HUES6 (cell line): ENCODE measurements around the gene CALML6.

Experiments used
- H3K27ac ChIP-seq: 2 replicates; pipeline ENCODE4 v1.7.0; 2013; ENCODE audit warnings: low read depth, mild to moderate bottlenecking, low read length, inconsistent platforms
- H3K27me3 ChIP-seq: 2 replicates; pipeline ENCODE4 v1.6.1; 2013; ENCODE audit warnings: low read length; ENCODE audit not compliant: control insufficient read depth, insufficient read depth
- H3K36me3 ChIP-seq: 2 replicates; pipeline ENCODE4 v1.6.1; 2013; ENCODE audit warnings: low read length; ENCODE audit not compliant: control insufficient read depth, insufficient read depth
- H3K4me1 ChIP-seq: 2 replicates; pipeline ENCODE4 v1.6.1; 2013; ENCODE audit warnings: low read length; ENCODE audit not compliant: control insufficient read depth, insufficient read depth
- H3K4me3 ChIP-seq: 2 replicates; pipeline ENCODE4 v1.5.1; 2013; ENCODE audit warnings: low read depth, low read length
- H3K9ac ChIP-seq: one replicate; pipeline ENCODE4 v1.6.1; 2013; ENCODE audit warnings: mild to moderate bottlenecking, low read length
- H3K9me3 ChIP-seq: 2 replicates; pipeline ENCODE4 v1.6.1; 2013; ENCODE audit warnings: low read depth, low read length; ENCODE audit not compliant: control insufficient read depth, insufficient read depth

The CALML6 gene

DNA sequence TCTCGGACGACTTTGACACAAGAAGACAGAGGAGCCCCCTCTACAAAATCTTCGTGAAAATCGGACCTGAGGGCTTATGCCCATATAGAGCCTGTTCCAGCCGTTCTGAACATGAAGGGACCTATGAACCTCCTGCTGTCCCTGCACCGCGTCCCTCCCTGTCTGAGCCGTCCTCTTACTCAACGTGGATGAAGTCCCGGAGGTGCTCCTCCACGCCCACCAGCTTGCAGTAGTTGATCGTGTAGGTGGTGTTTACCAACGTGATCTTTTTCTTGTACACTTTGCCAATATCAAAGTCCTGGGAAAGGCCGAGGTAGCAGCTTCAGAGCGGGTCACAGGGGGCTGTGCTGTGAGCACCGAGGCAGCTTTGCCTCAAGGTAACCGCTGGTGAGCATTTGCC, 48.5 kb downstream of the CALML6 start:
- no peaks in the 10 kb centered on the region for H3K27me3 ChIP-seq

DNA sequence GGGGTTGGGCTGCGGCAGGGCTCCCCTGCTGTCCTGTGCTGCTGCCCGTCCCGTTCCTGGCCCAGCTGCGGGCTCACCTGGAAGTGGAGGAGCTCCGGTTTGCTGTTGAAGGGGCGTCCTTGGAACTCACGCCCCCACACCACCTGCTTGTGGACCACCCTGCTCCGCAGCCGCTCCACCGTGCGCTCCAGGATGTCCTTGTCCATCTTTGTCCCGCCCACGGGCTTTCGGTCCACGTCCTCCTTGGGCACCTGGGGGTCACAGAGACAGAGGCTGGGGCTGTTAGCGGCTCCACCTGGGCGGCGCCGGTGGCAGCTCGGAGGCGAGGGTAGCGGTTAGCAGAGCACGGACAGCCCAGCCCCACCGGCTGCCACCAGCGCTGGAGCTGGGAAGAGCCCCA, 49.8 kb downstream of the CALML6 start:
- Histone ChIP-seq H3K27ac (no peak overlapping the region), H3K36me3 (no peaks in the 10 kb centered on the region), H3K9ac (no peak overlapping the region), H3K4me1 (peaks cover 15% of the 10 kb centered on the region), H3K27me3 (no peaks in the 10 kb centered on the region), H3K4me3 (no peak overlapping the region), H3K9me3 (no peaks in the 10 kb centered on the region)

More for the DNA sequence above, 48.5 kb downstream of the CALML6 start:
- no peak overlapping the region for H3K4me3 ChIP-seq
- H3K9ac ChIP-seq: no peak overlapping the region
- no peak overlapping the region for H3K27ac ChIP-seq
- H3K9me3 ChIP-seq: no peaks in the 10 kb centered on the region
- H3K36me3 ChIP-seq: no peaks in the 10 kb centered on the region
- H3K4me1 ChIP-seq: peaks cover 15% of the 10 kb centered on the region

DNA sequence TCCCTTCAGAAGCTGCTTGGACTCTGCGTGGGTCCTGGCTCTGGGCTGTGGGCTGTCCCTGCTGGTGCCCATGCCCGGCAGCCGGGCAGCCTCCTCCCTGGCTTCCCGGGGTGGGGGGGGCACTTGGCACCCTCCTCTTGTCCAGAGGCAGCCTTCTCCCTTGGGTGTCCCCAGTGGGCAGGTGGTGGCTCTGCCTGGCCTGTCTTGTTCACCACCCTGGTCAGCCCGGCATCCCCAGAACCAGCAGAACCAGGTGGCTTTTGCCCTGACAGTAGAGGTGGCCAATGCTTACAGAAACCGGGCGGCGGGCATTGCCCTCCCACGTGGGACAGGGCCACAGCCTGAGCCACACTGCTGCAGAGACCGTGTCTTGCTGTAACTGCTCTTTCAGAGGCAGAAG, 50.5 kb downstream of the CALML6 start:
- Histone ChIP-seq H3K4me3 (no peak overlapping the region), H3K4me1 (peaks cover 11% of the 10 kb centered on the region), H3K9me3 (no peaks in the 10 kb centered on the region), H3K27ac (no peak overlapping the region), H3K36me3 (no peaks in the 10 kb centered on the region), H3K9ac (no peak overlapping the region), H3K27me3 (no peaks in the 10 kb centered on the region)

DNA sequence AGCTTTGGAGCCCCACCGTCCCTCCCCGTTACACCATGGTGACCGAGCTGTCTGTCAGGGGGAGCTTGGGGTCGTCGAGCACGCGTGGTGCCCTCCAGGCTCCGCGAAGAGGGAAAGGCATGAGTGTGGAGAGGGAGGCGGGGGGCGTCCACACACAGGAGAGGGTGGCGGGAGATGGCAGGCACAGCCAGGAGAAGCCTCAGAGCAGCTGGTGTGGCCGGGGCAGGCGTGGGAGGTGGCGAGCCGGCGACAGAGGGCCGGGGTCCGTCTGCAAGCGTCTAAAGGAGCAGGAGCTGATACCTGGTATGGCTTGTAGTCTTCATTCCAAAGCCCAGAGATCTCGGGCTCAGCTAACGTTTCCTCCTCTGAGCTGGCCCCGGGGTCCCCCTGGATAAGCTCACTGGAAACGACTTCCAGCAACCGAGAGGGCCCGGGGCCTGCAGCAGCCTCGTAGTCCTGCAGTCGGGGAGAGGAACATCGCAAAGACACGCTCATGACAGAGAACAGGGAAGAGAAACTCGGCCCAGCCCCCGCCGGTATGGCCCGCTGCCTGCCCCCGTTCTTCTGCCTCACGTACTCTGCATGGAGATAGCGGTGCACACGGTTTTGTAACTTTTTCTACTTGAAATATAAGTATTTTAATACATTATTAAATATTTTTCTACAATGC, 51.1 kb downstream of the CALML6 start:
- Histone ChIP-seq H3K4me3 (no peak overlapping the region), H3K27me3 (no peaks in the 10 kb centered on the region), H3K9ac (no peak overlapping the region), H3K36me3 (no peaks in the 10 kb centered on the region), H3K27ac (no peak overlapping the region), H3K4me1 (peaks cover 4% of the 10 kb centered on the region), H3K9me3 (peaks cover 6% of the 10 kb centered on the region; the same call in 1 of the 2 replicates)
